HG03097 (cell line): ENCODE data around the gene AFG3L2.
"Not testable (repeated sequence)": the region's sequence is repeated elsewhere in the genome, so short reads cannot be mapped to it uniquely, and the experiment has no call there.

Source experiments
- ATAC-seq: cut with Tn5 transposase; IDR thresholded peaks from one replicate; pipeline ENCODE4 v1.9.1; 2021; ENCODE audit not compliant: unreplicated experiment, low FRiP score

Gene AFG3L2

GRCh38 chr18:12397793-12398192 is 20.8 kb upstream of the AFG3L2 start:
- ATAC-seq = no peak

GRCh38 chr18:12397254-12397653 is 20.2 kb upstream of the AFG3L2 start:
- ATAC-seq = no peak

- no peak for ATAC-seq
Measured at GRCh38 chr18:12394428-12394827, 17.4 kb upstream of the AFG3L2 start.

- no peak for ATAC-seq
Measured at GRCh38 chr18:12393998-12394397, 17.0 kb upstream of the AFG3L2 start.

- ATAC-seq = no peak
Measured at GRCh38 chr18:12393510-12393909, 16.5 kb upstream of the AFG3L2 start.

- ATAC-seq = peak; percentile 70
Measured at GRCh38 chr18:12391487-12392165, 14.6 kb upstream of the AFG3L2 start.

- ATAC-seq = no peak
Measured at GRCh38 chr18:12388442-12388841, 11.4 kb upstream of the AFG3L2 start.

GRCh38 chr18:12384261-12384660 is 7.2 kb upstream of the AFG3L2 start:
- ATAC-seq = no peak

- ATAC-seq = not testable (repeated sequence)
Measured at GRCh38 chr18:12383759-12384158, 6.7 kb upstream of the AFG3L2 start.

GRCh38 chr18:12382221-12382814 is 5.3 kb upstream of the AFG3L2 start:
- ATAC-seq = not testable (repeated sequence)

GRCh38 chr18:12378198-12378558 is 1.2 kb upstream of the AFG3L2 start:
- ATAC-seq = not testable (repeated sequence)

GRCh38 chr18:12377556-12378197 is 650 bp upstream of the AFG3L2 start:
- peak; percentile 50 for ATAC-seq

- no peak for ATAC-seq
Measured at GRCh38 chr18:12376034-12376753, 833 bp downstream of the AFG3L2 start.

GRCh38 chr18:12374401-12374800 is 2.6 kb downstream of the AFG3L2 start:
- ATAC-seq = no peak

- no peak for ATAC-seq
Measured at GRCh38 chr18:12373771-12374116, 3.3 kb downstream of the AFG3L2 start.

GRCh38 chr18:12373116-12373770 is 3.8 kb downstream of the AFG3L2 start:
- no peak for ATAC-seq

GRCh38 chr18:12372406-12372805 is 4.6 kb downstream of the AFG3L2 start:
- ATAC-seq = no peak

- ATAC-seq = no peak
Measured at GRCh38 chr18:12371590-12371989, 5.4 kb downstream of the AFG3L2 start.

GRCh38 chr18:12369211-12369610 is 7.8 kb downstream of the AFG3L2 start:
- ATAC-seq = no peak

GRCh38 chr18:12366784-12367183 is 10.2 kb downstream of the AFG3L2 start:
- no peak for ATAC-seq

- ATAC-seq = no peak
Measured at GRCh38 chr18:12366379-12366778, 10.6 kb downstream of the AFG3L2 start.
